IgD-negative memory B cell (primary cell): ENCODE measurements around the gene SLC1A7. TPM values are rescaled to one million over a fixed set of nuclear protein-coding genes. Genes with fewer than 3 reads are reported as not detected.

Experiments
- H3K27ac Mint-ChIP-seq, 3 donors: one replicate each; pipeline ENCODE4 v1.8.0; 2020 to 2022; ENCODE audit warnings: mild to moderate bottlenecking in 3 of 3, mixed read lengths in 3 of 3, moderate library complexity in 1 of 3
- H3K27me3 Mint-ChIP-seq: one replicate; pipeline ENCODE4 v1.8.0; 2021; ENCODE audit warnings: mixed read lengths
- H3K36me3 Mint-ChIP-seq: one replicate; pipeline ENCODE4 v1.8.0; 2020; ENCODE audit warnings: mild to moderate bottlenecking, mixed read lengths
- H3K4me1 Mint-ChIP-seq, 3 donors: one replicate each; pipeline ENCODE4 v1.8.0; 2020 to 2022; ENCODE audit warnings: mixed read lengths in 3 of 3, mild to moderate bottlenecking in 1 of 3
- H3K4me3 Mint-ChIP-seq, 4 donors: one replicate each; pipeline ENCODE4 v1.8.0; 2020 to 2022; ENCODE audit warnings: mild to moderate bottlenecking in 4 of 4, mixed read lengths in 4 of 4, moderate library complexity in 3 of 4
- H3K9me3 Mint-ChIP-seq, 3 donors: one replicate each; pipeline ENCODE4 v1.8.0; 2020 to 2021; ENCODE audit warnings: mixed read lengths in 3 of 3, mild to moderate bottlenecking in 1 of 3
- polyA plus RNA-seq: library from polyadenylated mRNA; unstranded; fragments of 300-500 nt; fragmentation: Illumina TruSeq; gene quantifications from one replicate; pipeline ENCODE4 v1.2.3, GENCODE V29; 2021

Gene SLC1A7
- polyA plus RNA-seq, 1 donor from 2014 or later, result not detected

- Mint-ChIP-seq H3K36me3 (peaks cover 1% of the 10 kb centered on the region), H3K4me3 (peak overlapping the region in 1 of 4 donors; percentile 47), H3K4me1 (peaks cover 5 to 8% (median 8%) of the 10 kb centered on the region in 3 donors), H3K27me3 (peaks cover 9% of the 10 kb centered on the region), H3K9me3 (peaks cover 0 to 2% (median 0%) of the 10 kb centered on the region in 3 donors), H3K27ac (peak overlapping the region in 2 of 3 donors; percentile 76 to 82)
Measured at GRCh38 chr1:53172426-53173128, 30.1 kb upstream of the SLC1A7 start.

- H3K36me3 Mint-ChIP-seq, result peaks cover 1% of the 10 kb centered on the region
- H3K27me3 Mint-ChIP-seq, result peaks cover 10% of the 10 kb centered on the region
- no peak overlapping the region for H3K4me3 Mint-ChIP-seq
- no peak overlapping the region for H3K27ac Mint-ChIP-seq
- no peaks in the 10 kb centered on the region for H3K9me3 Mint-ChIP-seq
- no peaks in the 10 kb centered on the region for H3K4me1 Mint-ChIP-seq
Measured at GRCh38 chr1:53166912-53167311, 24.5 kb upstream of the SLC1A7 start.

GRCh38 chr1:53166366-53166765 is 23.9 kb upstream of the SLC1A7 start:
- Mint-ChIP-seq H3K27ac (no peak overlapping the region), H3K4me1 (no peaks in the 10 kb centered on the region), H3K27me3 (peaks cover 10% of the 10 kb centered on the region), H3K4me3 (no peak overlapping the region), H3K36me3 (peaks cover 1% of the 10 kb centered on the region), H3K9me3 (no peaks in the 10 kb centered on the region)

- Mint-ChIP-seq H3K27me3 (peaks cover 10% of the 10 kb centered on the region), H3K9me3 (no peaks in the 10 kb centered on the region), H3K4me3 (no peak overlapping the region), H3K27ac (no peak overlapping the region), H3K36me3 (peaks cover 1% of the 10 kb centered on the region), H3K4me1 (no peaks in the 10 kb centered on the region)
Measured at GRCh38 chr1:53165408-53165961, 23.0 kb upstream of the SLC1A7 start.

- Mint-ChIP-seq H3K9me3 (no peaks in the 10 kb centered on the region), H3K4me3 (no peak overlapping the region), H3K27me3 (peaks cover 10% of the 10 kb centered on the region), H3K4me1 (no peaks in the 10 kb centered on the region), H3K27ac (no peak overlapping the region), H3K36me3 (peaks cover 1% of the 10 kb centered on the region)
Measured at GRCh38 chr1:53163291-53163768, 20.9 kb upstream of the SLC1A7 start.

GRCh38 chr1:53162621-53163020 is 20.2 kb upstream of the SLC1A7 start:
- H3K4me1 Mint-ChIP-seq, result no peaks in the 10 kb centered on the region
- H3K4me3 Mint-ChIP-seq, result no peak overlapping the region
- H3K9me3 Mint-ChIP-seq, result no peaks in the 10 kb centered on the region
- peaks cover 10% of the 10 kb centered on the region for H3K27me3 Mint-ChIP-seq
- H3K27ac Mint-ChIP-seq, result no peak overlapping the region
- H3K36me3 Mint-ChIP-seq, result peaks cover 1% of the 10 kb centered on the region

- peaks cover 1% of the 10 kb centered on the region for H3K36me3 Mint-ChIP-seq
- peak overlapping the region in 1 of 4 donors; percentile 34 for H3K4me3 Mint-ChIP-seq
- no peaks in the 10 kb centered on the region for H3K9me3 Mint-ChIP-seq
- no peak overlapping the region for H3K27ac Mint-ChIP-seq
- peaks cover 0 to 1% (median 0%) of the 10 kb centered on the region in 3 donors for H3K4me1 Mint-ChIP-seq
- peaks cover 5% of the 10 kb centered on the region for H3K27me3 Mint-ChIP-seq
Measured at GRCh38 chr1:53160924-53161378, 18.5 kb upstream of the SLC1A7 start.

- H3K27me3 Mint-ChIP-seq, result no peaks in the 10 kb centered on the region
- H3K4me1 Mint-ChIP-seq, result peaks cover 0 to 1% (median 0%) of the 10 kb centered on the region in 3 donors
- H3K27ac Mint-ChIP-seq, result no peak overlapping the region
Measured at GRCh38 chr1:53158900-53159299, 16.5 kb upstream of the SLC1A7 start.

GRCh38 chr1:53156783-53157182 is 14.3 kb upstream of the SLC1A7 start:
- no peak overlapping the region for H3K27ac Mint-ChIP-seq
- H3K27me3 Mint-ChIP-seq, result no peaks in the 10 kb centered on the region
- H3K36me3 Mint-ChIP-seq, result no peaks in the 10 kb centered on the region
- H3K4me3 Mint-ChIP-seq, result no peak overlapping the region
- H3K9me3 Mint-ChIP-seq, result no peaks in the 10 kb centered on the region
- peaks cover 0 to 1% (median 0%) of the 10 kb centered on the region in 3 donors for H3K4me1 Mint-ChIP-seq

More at GRCh38 chr1:53158900-53159299, 16.5 kb upstream of the SLC1A7 start:
- Mint-ChIP-seq H3K36me3 (no peaks in the 10 kb centered on the region), H3K4me3 (no peak overlapping the region), H3K9me3 (no peaks in the 10 kb centered on the region)

- no peak overlapping the region for H3K4me3 Mint-ChIP-seq
- no peak overlapping the region for H3K27ac Mint-ChIP-seq
Measured at GRCh38 chr1:53155945-53156344, 13.5 kb upstream of the SLC1A7 start.

GRCh38 chr1:53155534-53155933 is 13.1 kb upstream of the SLC1A7 start:
- no peak overlapping the region for H3K4me3 Mint-ChIP-seq
- peaks cover 0 to 1% (median 0%) of the 10 kb centered on the region in 3 donors for H3K4me1 Mint-ChIP-seq
- H3K27ac Mint-ChIP-seq, result no peak overlapping the region
- no peaks in the 10 kb centered on the region for H3K9me3 Mint-ChIP-seq
- H3K27me3 Mint-ChIP-seq, result no peaks in the 10 kb centered on the region
- no peaks in the 10 kb centered on the region for H3K36me3 Mint-ChIP-seq

More at GRCh38 chr1:53155945-53156344, 13.5 kb upstream of the SLC1A7 start:
- Mint-ChIP-seq H3K36me3 (no peaks in the 10 kb centered on the region), H3K4me1 (peaks cover 0 to 1% (median 0%) of the 10 kb centered on the region in 3 donors), H3K27me3 (no peaks in the 10 kb centered on the region), H3K9me3 (no peaks in the 10 kb centered on the region)

- Mint-ChIP-seq H3K4me3 (no peak overlapping the region), H3K27me3 (no peaks in the 10 kb centered on the region), H3K9me3 (no peaks in the 10 kb centered on the region), H3K27ac (no peak overlapping the region), H3K4me1 (peaks cover 0 to 1% (median 0%) of the 10 kb centered on the region in 3 donors), H3K36me3 (no peaks in the 10 kb centered on the region)
Measured at GRCh38 chr1:53154859-53155438, 12.5 kb upstream of the SLC1A7 start.

GRCh38 chr1:53153752-53154151 is 11.3 kb upstream of the SLC1A7 start:
- H3K4me1 Mint-ChIP-seq, result peaks cover 0 to 1% (median 0%) of the 10 kb centered on the region in 3 donors
- H3K36me3 Mint-ChIP-seq, result no peaks in the 10 kb centered on the region
- no peaks in the 10 kb centered on the region for H3K27me3 Mint-ChIP-seq
- H3K4me3 Mint-ChIP-seq, result no peak overlapping the region
- H3K9me3 Mint-ChIP-seq, result no peaks in the 10 kb centered on the region
- no peak overlapping the region for H3K27ac Mint-ChIP-seq

GRCh38 chr1:53148123-53148522 is 5.7 kb upstream of the SLC1A7 start:
- Mint-ChIP-seq H3K27me3 (no peaks in the 10 kb centered on the region), H3K9me3 (no peaks in the 10 kb centered on the region), H3K36me3 (peaks cover 5% of the 10 kb centered on the region), H3K4me1 (no peaks in the 10 kb centered on the region), H3K27ac (no peak overlapping the region), H3K4me3 (no peak overlapping the region)

- no peak overlapping the region for H3K4me3 Mint-ChIP-seq
- H3K4me1 Mint-ChIP-seq, result no peaks in the 10 kb centered on the region
- no peaks in the 10 kb centered on the region for H3K9me3 Mint-ChIP-seq
- no peaks in the 10 kb centered on the region for H3K27me3 Mint-ChIP-seq
- H3K36me3 Mint-ChIP-seq, result peaks cover 5% of the 10 kb centered on the region
- no peak overlapping the region for H3K27ac Mint-ChIP-seq
Measured at GRCh38 chr1:53147174-53147573, 4.7 kb upstream of the SLC1A7 start.
